PC-3 (cell line): ENCODE data around the gene ZNF335. TPM values are rescaled to one million over a fixed set of nuclear protein-coding genes. Genes with fewer than 3 reads are reported as not detected.

ENCODE experiments used
- ATAC-seq: fragments of 200-7000 bp; cut with Tn5 transposase; 2 replicates; pipeline ENCODE4 v1.9.1; 2020; ENCODE audit warnings: mild to moderate bottlenecking, moderate library complexity
- BruUV-seq: library from RNA; stranded (reverse); fragments of 400-500 nt; replicated peaks from 2 replicates; lab custom pipeline; 2021; lab: Mats Ljungman, UMichigan
- CTCF ChIA-PET: fragments of 300-600 bp; sonication (Branson Sonifier 250); formaldehyde crosslinking; loops from one replicate; lab custom pipeline; 2022; ENCODE audit warnings: antibody characterized with exemption; lab: Charles Lee
- POLR2A ChIA-PET: fragments of 300-600 bp; sonication (Branson Sonifier 250); formaldehyde crosslinking; loops from one replicate; lab custom pipeline; 2022; ENCODE audit warnings: antibody characterized with exemption; ENCODE audit not compliant: unreplicated experiment; lab: Charles Lee
- DNase-seq: peaks from one replicate; pipeline ENCODE4 v3.0.0-alpha.2; 2015
- H2AFZ ChIP-seq: fragments of 300-600 bp; sonication (generic); 2 replicates; pipeline ENCODE4 v1.6.0; 2016; ENCODE audit warnings: antibody characterized with exemption, low read length
- H3F3A ChIP-seq: fragments of 300-600 bp; sonication (generic); one replicate; pipeline ENCODE4 v1.6.0; 2017; ENCODE audit warnings: antibody characterized with exemption, low read length, control low read depth, mild to moderate bottlenecking; ENCODE audit not compliant: unreplicated experiment
- H3K27ac ChIP-seq: fragments of 300-600 bp; sonication (generic); 2 replicates; pipeline ENCODE4 v1.5.1; 2016; ENCODE audit warnings: mild to moderate bottlenecking, low read length
- H3K27me3 ChIP-seq: fragments of 300-600 bp; sonication (generic); 2 replicates; pipeline ENCODE4 v1.6.1; 2016; ENCODE audit warnings: low read length, mixed read lengths
- H3K36me3 ChIP-seq: fragments of 300-600 bp; sonication (generic); 2 replicates; pipeline ENCODE4 v1.6.1; 2016; ENCODE audit warnings: low read depth, mixed run types, low read length, mixed read lengths
- H3K4me1 ChIP-seq: fragments of 300-600 bp; sonication (generic); 2 replicates; pipeline ENCODE4 v1.5.1; 2016; ENCODE audit warnings: low read length; ENCODE audit not compliant: insufficient read depth
- H3K4me2 ChIP-seq: fragments of 300-600 bp; sonication (generic); 2 replicates; pipeline ENCODE4 v1.6.0; 2016; ENCODE audit warnings: low read length
- H3K4me3 ChIP-seq: fragments of 300-600 bp; sonication (generic); 2 replicates; pipeline ENCODE4 v1.5.1; 2016; ENCODE audit warnings: mild to moderate bottlenecking, low read length, mixed read lengths
- H3K79me2 ChIP-seq: fragments of 300-600 bp; sonication (generic); 2 replicates; pipeline ENCODE4 v1.6.1; 2017; ENCODE audit warnings: low read length, mixed read lengths
- H3K9ac ChIP-seq: fragments of 300-600 bp; sonication (generic); 2 replicates; pipeline ENCODE4 v1.6.0; 2016; ENCODE audit warnings: mild to moderate bottlenecking, low read length
- H3K9me2 ChIP-seq: fragments of 300-600 bp; sonication (generic); replicated peaks from 2 replicates; pipeline ENCODE4 v1.6.1; 2016; ENCODE audit warnings: mixed run types, low read length, mixed read lengths
- H3K9me3 ChIP-seq: fragments of 300-600 bp; sonication (generic); 2 replicates; pipeline ENCODE4 v1.6.1; 2016; ENCODE audit warnings: low read length, mixed read lengths
- H4K20me1 ChIP-seq: fragments of 300-600 bp; sonication (generic); 2 replicates; pipeline ENCODE4 v1.6.1; 2016; ENCODE audit warnings: low read length, mixed read lengths
- EZH2 ChIP-seq: fragments of 300-600 bp; sonication (generic); IDR thresholded peaks from one replicate; pipeline ENCODE4 v1.6.1; 2017; ENCODE audit warnings: antibody characterized with exemption, mild to moderate bottlenecking, low read length; ENCODE audit not compliant: unreplicated experiment
- EZH2phosphoT487 ChIP-seq: fragments of 300-600 bp; sonication (generic); IDR thresholded peaks from 2 replicates; pipeline ENCODE4 v1.6.1; 2018; ENCODE audit warnings: mild to moderate bottlenecking, antibody characterized with exemption, low read length, borderline replicate concordance
- intact Hi-C: fragments of 100-400 bp; cut with micrococcal nuclease; formaldehyde crosslinking; loops from 2 replicates; pipeline ENCODE4 v1.9.0; 2023
- total RNA-seq: library from RNA; depleted of rRNA; stranded (reverse); fragments of >200 nt; gene quantifications from 2 replicates; pipeline ENCODE4 v1.2.3, GENCODE V29; 2014
- TF ChIP-seq, protein P1 (sequence below): fragments of 300-600 bp; sonication (generic); conservative IDR thresholded peaks from 2 replicates; pipeline ENCODE4 v1.5.1; 2017; ENCODE audit warnings: antibody characterized with exemption, low read depth, mild to moderate bottlenecking, low read length

ZNF335 gene
- total RNA-seq, 1 experiment from 2014 or later = 36.9 TPM

DNA sequence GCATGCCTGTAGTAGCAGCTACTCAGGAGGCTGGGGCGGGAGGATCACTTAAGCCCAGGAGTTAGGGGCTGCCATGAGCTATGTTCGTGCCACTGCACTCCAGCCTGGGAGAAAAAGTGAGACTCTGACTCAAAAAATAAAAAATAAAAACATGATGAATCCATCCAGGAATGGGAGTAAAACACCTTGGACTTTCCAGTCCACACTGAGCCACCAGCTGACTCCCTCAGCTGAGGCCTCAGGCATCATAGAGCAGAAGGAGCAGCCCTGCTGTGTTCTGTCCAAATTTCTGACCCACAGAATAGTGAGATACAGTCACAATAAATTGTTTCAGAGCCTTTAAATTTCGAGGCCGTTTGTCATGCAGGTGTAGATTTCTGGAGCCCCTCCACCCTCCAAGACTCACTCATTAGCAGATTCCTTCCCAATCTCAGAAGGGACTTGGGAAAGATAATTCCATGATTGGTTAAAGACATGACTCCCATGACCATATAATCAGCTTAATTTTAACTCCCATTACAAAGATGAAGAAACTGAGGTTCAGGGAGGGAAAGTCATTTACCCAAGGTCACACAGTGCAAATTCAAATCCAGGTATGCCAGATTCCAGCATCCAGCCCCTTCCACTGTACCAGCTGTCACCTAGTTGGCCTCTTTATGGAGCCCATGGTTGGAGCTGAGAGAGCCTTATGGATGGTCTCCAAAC, 27.7 kb upstream of the ZNF335 start:
- ChIA-PET CTCF (no interaction called here), POLR2A (no interaction called here)
- H3K79me2 ChIP-seq = no peaks in the 10 kb centered on the region
- H3F3A ChIP-seq = no peaks in the 10 kb centered on the region
- no peaks in the 10 kb centered on the region for H3K27me3 ChIP-seq
- H2AFZ ChIP-seq = no peak overlapping the region
- H3K9me3 ChIP-seq = no peaks in the 10 kb centered on the region
- TF ChIP-seq, protein P1, sequence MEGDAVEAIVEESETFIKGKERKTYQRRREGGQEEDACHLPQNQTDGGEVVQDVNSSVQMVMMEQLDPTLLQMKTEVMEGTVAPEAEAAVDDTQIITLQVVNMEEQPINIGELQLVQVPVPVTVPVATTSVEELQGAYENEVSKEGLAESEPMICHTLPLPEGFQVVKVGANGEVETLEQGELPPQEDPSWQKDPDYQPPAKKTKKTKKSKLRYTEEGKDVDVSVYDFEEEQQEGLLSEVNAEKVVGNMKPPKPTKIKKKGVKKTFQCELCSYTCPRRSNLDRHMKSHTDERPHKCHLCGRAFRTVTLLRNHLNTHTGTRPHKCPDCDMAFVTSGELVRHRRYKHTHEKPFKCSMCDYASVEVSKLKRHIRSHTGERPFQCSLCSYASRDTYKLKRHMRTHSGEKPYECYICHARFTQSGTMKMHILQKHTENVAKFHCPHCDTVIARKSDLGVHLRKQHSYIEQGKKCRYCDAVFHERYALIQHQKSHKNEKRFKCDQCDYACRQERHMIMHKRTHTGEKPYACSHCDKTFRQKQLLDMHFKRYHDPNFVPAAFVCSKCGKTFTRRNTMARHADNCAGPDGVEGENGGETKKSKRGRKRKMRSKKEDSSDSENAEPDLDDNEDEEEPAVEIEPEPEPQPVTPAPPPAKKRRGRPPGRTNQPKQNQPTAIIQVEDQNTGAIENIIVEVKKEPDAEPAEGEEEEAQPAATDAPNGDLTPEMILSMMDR = no peak
- TF ChIP-seq EZH2phosphoT487 (no peak), EZH2 (no peak)
- H3K9me2 ChIP-seq = no peaks in the 10 kb centered on the region
- no peak overlapping the region for H3K4me3 ChIP-seq
- H3K4me1 ChIP-seq = peaks cover 19% of the 10 kb centered on the region
- no peak for ATAC-seq
- no peaks in the 10 kb centered on the region for H3K36me3 ChIP-seq
- no peak overlapping the region for H3K27ac ChIP-seq
- no TSS peak for BruUV-seq
- no peak overlapping the region for H3K9ac ChIP-seq
- no peak overlapping the region for H3K4me2 ChIP-seq
- DNase-seq = no peak
- intact Hi-C loops = no loop called here
- H4K20me1 ChIP-seq = no peaks in the 10 kb centered on the region

DNA sequence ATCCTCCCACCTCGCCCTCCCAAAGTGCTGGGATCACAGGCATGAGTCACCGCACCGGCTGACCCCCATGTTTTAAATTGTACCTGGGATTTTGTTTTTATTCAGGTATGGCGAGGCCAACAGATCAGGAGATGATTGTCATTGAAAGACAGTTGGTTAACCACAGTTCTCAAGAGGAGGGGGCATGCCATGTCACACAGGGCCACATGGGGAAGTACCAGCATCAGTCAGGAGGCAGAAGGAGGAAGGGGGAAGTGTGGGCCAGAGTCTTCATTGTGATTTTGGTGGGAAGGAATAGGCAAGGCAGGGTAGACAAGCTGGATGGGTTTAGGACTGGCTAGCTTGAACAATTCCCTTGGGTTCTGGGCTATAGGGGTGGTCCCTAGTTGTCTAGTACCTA, 26.8 kb upstream of the ZNF335 start:
- Histone ChIP-seq H3F3A (no peaks in the 10 kb centered on the region), H3K9me2 (no peaks in the 10 kb centered on the region), H3K79me2 (no peaks in the 10 kb centered on the region), H2AFZ (no peak overlapping the region), H3K27me3 (no peaks in the 10 kb centered on the region), H3K4me2 (no peak overlapping the region), H3K36me3 (no peaks in the 10 kb centered on the region), H3K27ac (no peak overlapping the region), H3K4me1 (peaks cover 21% of the 10 kb centered on the region), H3K4me3 (no peak overlapping the region), H3K9me3 (no peaks in the 10 kb centered on the region), H3K9ac (no peak overlapping the region), H4K20me1 (no peaks in the 10 kb centered on the region)
- TF ChIP-seq, protein P1 = no peak
- TF ChIP-seq EZH2phosphoT487 (no peak), EZH2 (no peak)
- intact Hi-C loops = no loop called here
- ATAC-seq = no peak
- no peak for DNase-seq
- no TSS peak for BruUV-seq
- ChIA-PET POLR2A (no interaction called here), CTCF (no interaction called here)

DNA sequence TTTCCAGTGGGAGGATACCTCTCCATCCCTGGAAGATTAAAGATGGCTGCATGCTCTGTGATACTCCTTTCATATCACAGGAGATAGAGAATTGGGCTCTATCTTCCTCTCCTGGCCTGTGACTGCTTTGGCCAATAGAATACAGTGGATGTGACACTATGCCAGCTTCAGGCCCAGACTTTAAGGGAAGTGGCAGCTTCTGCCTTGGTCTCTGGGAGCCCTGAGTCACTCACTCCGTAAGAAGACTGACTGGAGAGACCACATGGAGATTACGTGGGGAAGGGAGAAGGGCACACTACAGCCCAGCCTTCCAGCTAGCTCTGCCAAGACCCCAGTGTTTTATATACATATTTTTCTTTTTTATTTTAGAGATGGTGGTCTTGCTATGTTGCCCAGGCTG, 26.3 kb upstream of the ZNF335 start:
- ATAC-seq (no peak), DNase-seq (no peak)
- ChIA-PET CTCF (no interaction called here), POLR2A (no interaction called here)
- Histone ChIP-seq H3K4me1 (peaks cover 23% of the 10 kb centered on the region), H3K27ac (no peak overlapping the region), H4K20me1 (no peaks in the 10 kb centered on the region), H3K79me2 (no peaks in the 10 kb centered on the region), H3K36me3 (no peaks in the 10 kb centered on the region), H3F3A (no peaks in the 10 kb centered on the region), H3K9ac (no peak overlapping the region), H3K9me2 (no peaks in the 10 kb centered on the region), H2AFZ (no peak overlapping the region), H3K4me2 (no peak overlapping the region), H3K9me3 (no peaks in the 10 kb centered on the region), H3K27me3 (no peaks in the 10 kb centered on the region), H3K4me3 (no peak overlapping the region)
- intact Hi-C loops = no loop called here
- TF ChIP-seq EZH2phosphoT487 = no peak
- TF ChIP-seq, protein P1 = no peak
- no peak for TF ChIP-seq EZH2
- BruUV-seq = no TSS peak
